ENCODE results near the gene BHLHE23.

GRCh38 chr20:63008541-63009044 is 1.8 kb upstream of the BHLHE23 start:
- TF ChIP-seq CTCF (IDR thresholded peaks at IDR 0.05) (no peak), POLR2A (IDR thresholded peaks at IDR 0.05) (no peak)
